ENCODE measurements around the gene MAPK4.

DNA sequence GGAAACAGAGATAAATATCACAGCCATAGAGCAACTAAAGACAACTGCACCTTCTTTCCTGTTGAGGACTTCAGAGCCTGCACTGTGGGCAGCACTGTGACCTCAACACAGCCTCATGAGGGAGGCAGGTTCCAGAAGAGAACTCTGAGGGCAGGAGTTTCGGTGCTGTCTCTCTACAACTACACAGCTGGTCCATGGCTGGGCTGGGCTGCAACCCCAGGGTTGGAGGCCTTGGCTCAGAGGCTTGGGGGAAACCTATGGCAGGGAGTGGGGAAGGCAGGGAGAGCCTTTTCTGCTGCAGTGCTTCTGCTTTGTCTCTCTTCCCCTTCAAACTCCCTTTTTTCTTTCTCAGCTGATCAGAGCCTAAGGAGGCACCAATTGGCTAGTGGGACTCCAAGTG lies 193.4 kb downstream of the MAPK4 start:
- TF ChIP-seq, protein P1, sequence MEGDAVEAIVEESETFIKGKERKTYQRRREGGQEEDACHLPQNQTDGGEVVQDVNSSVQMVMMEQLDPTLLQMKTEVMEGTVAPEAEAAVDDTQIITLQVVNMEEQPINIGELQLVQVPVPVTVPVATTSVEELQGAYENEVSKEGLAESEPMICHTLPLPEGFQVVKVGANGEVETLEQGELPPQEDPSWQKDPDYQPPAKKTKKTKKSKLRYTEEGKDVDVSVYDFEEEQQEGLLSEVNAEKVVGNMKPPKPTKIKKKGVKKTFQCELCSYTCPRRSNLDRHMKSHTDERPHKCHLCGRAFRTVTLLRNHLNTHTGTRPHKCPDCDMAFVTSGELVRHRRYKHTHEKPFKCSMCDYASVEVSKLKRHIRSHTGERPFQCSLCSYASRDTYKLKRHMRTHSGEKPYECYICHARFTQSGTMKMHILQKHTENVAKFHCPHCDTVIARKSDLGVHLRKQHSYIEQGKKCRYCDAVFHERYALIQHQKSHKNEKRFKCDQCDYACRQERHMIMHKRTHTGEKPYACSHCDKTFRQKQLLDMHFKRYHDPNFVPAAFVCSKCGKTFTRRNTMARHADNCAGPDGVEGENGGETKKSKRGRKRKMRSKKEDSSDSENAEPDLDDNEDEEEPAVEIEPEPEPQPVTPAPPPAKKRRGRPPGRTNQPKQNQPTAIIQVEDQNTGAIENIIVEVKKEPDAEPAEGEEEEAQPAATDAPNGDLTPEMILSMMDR (conservative IDR thresholded peaks at IDR 0.05; ENCODE audit: low read depth, low read length) = no peak
- no peak for TF ChIP-seq POLR2A (IDR thresholded peaks at IDR 0.05; ENCODE audit: low read depth, low read length)
- no peak for TF ChIP-seq MAZ (IDR thresholded peaks at IDR 0.05; ENCODE audit: borderline replicate concordance, low read depth, low read length)
- TF ChIP-seq CEBPB (IDR thresholded peaks at IDR 0.05; ENCODE audit: low read depth, low read length) = no peak
- TF ChIP-seq RAD21 (IDR thresholded peaks at IDR 0.05; ENCODE audit: low read length) = no peak
